C1 segment of cervical spinal cord (tissue), 14 donors: ENCODE results near the gene VEZF1.

ENCODE experiments used
- DNase-seq, 14 donors: peaks; one replicate each; lab custom pipeline; 2025; lab: John Stamatoyannopoulos, UW

The VEZF1 gene

DNA sequence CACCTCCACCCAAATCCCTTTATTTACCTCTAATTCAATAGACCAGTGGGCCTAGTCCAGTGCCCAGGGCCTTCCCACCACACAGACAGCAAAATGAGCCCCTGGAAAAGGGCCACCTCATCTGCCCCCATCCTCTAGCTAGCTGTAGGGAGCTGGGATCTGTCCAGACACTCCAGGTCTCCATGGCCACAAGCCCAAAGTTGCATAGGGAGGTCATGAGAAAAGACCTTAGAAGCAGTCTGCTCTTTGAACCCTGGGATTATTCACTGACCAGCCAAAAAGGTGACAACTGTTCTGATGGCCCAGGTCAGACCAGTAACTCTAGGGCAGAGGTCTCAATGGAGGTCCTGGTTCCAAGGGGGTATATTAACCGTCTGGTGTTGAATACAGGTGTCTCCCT lies 34.8 kb downstream of the VEZF1 start:
- DNase-seq = no peak

GRCh38 chr17:57949649-57950048 lies 38.4 kb downstream of the VEZF1 start:
- DNase-seq = no peak

GRCh38 chr17:57948555-57949420 lies 39.3 kb downstream of the VEZF1 start:
- DNase-seq = peak in 1 of 14 donors; percentile 52

DNA sequence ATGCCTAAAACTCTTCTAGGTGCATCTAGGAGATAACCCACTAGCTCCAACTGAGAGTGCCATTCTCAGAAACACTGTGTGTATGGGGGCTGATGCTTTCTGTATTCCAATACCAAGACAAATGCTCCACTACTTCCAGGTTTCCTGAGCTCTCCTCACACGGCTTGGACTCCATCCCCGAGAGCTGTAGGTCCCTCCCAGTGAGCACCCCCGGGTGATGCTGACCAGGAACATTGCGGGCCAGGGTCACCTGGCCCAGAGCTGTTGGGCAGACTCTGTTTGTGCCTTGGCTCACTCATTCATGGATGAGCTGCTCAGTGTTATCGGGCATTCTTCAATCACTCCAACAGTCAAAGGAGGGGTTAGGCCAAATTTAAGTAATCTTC lies 39.9 kb downstream of the VEZF1 start:
- DNase-seq = no peak

DNA sequence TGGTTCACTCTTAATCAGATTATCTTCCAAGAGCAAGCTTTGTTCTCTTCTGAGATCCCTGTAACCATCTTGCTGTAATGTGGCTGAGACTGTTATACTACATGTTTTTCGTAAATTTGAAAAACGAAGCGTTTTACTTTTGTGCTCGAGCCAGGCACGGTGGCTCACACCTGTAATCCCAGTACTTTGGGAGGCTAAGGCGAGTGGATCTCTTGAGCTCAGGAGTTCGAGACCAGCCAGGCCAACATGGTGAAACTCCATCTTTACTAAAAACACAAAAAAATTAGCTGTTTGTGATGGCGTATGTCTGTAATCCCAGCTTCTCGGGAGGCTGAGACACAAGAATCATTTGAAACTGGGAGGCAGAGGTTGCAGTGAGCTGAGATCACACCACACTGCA lies 40.7 kb downstream of the VEZF1 start:
- no peak for DNase-seq

DNA sequence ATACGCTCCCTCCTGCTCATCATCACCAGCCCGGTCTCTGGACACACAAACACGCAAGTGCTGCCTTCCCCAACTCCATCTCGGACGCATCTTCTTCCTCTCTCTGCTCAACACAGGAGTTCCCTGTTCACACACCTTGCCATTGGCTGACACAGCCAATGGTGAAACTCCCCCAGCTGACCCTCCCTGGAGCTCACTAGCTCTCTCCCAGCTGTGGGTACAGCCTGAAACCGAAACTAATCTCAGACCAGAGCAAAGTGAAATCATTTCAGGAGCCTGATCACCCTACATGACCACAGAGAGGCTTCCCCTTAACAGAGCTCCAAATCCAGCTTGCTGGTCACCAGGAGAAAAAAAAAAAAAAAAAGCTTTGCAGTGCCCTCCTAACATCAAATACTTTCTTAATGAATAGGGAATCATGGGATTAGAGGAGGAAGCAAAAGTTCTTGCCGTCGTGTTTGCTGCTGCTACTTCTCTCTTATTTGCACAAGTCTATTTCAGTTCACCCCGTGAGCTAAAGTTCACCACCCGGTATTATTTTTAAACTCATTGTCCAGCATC lies 41.2 kb downstream of the VEZF1 start:
- DNase-seq = peak in 8 of 14 donors; percentile 30 to 74 (median 56)

DNA sequence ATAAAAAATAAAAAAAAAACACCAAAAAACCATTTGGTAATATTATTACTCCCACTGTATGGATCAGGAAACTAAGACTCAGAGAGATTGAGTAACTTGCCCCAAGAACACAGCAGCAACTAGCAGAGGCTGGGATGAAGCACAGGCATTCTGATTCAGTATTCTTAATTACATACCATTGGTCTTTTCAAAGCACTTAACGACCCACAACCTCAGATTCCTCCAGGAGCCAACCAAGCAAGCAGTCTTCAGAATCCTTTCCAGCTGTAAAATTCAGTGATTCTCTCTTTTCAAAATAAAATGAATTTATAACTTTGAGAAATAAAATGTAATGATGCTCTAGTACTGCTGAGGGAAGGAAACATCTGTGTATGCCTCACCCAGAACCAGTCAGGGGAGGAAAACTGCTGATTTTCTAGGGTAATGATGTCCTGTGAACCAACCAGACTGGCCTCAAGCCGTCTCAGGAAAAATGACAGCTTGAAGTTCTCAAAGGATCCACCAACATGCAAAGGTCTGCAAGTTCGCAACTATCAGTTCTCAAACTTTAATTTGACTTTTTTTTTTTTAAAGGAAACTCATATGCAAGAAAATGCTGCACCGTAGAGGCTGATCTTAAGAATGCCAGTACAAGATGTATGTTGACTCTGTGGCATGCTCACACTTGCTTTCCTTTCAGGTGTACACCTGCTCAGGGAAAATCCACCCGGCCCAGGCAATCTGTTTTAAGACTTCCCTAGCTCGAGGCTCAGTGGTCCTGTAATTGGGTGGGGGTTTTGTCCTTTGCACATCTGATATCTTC lies 41.9 kb downstream of the VEZF1 start:
- DNase-seq = no peak

- no peak for DNase-seq
Observed at GRCh38 chr17:57944908-57945307, 43.1 kb downstream of the VEZF1 start.

GRCh38 chr17:57943645-57944044 lies 44.4 kb downstream of the VEZF1 start:
- no peak for DNase-seq

DNA sequence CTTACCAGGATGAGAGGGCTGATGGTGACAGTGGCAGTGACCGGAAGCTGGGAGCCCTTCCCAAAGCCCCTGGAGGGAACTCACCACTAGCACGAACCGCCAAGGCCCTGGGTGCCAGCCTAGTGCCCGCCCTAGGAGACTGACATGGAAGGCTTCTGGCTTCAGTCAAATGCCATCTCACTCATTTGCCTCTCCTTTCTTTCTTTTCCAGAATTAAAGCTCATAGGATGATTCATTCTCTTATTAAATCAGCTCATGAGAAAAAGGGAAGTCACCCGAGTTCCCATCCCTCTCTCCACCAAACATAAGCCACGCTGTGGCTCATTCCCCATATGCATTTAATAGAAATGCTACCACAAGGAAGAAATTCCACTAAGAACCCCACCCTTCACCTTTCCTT lies 44.9 kb downstream of the VEZF1 start:
- peak in 1 of 14 donors; percentile 77 for DNase-seq

GRCh38 chr17:57941384-57942370 lies 46.4 kb downstream of the VEZF1 start:
- DNase-seq = no peak

DNA sequence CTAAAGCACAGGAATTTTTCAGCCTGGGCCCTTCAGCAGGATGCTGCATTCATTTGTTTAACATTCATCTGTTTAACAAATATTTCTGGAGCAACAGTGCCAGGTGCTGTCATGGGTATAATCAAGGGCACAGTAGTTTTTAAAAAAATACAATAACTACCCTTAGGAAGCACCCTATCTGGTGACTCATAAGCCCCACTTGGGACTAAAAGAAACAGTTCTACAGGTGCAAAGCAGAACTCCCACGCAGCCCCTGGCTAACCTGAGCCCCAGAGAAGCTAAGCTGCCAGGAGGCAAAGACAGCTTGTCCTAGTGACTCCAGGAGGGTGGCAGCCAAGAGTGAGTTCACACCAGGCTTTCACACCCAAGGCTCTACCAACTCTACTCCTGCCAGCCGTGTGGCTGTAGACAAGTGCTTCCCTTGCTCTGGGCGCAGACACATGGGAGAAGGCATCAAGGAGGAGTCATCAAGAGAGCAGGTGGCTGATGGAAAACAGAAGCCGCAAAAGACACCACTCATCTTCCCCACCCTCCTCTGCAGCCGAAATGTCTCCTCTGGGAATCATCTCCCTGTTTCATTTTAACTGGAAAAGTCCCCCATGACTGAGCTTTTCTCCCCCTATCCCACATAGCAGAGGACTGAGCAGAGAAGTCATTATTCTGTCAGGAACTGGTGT lies 47.3 kb downstream of the VEZF1 start:
- peak in 1 of 14 donors; percentile 22 for DNase-seq

- DNase-seq = peak in 1 of 14 donors; percentile 63
Observed at GRCh38 chr17:57940231-57940630, 47.8 kb downstream of the VEZF1 start.

DNA sequence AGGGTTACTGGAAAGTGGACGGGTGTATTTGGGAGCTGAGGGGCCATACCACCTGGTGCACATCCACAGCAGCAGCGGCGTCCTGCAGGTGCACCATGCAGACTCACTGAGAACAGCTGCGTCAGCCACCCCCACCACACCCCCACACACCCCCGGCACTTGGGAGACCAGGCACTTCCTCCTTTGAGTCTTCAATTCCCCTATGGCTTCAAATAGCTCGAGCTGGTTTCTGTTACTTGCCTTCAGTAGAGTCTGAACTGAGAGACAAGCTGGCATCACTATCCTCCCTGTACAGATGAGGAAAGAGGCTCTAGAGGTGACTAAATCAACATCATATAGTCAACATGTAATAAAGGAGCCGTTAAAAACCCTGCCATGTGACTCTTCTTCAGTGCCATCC lies 48.3 kb downstream of the VEZF1 start:
- DNase-seq = peak in 2 of 14 donors; percentile 37 to 62

GRCh38 chr17:57938061-57938502 lies 50.0 kb downstream of the VEZF1 start:
- DNase-seq = no peak

GRCh38 chr17:57937492-57937891 lies 50.6 kb downstream of the VEZF1 start:
- no peak for DNase-seq

DNA sequence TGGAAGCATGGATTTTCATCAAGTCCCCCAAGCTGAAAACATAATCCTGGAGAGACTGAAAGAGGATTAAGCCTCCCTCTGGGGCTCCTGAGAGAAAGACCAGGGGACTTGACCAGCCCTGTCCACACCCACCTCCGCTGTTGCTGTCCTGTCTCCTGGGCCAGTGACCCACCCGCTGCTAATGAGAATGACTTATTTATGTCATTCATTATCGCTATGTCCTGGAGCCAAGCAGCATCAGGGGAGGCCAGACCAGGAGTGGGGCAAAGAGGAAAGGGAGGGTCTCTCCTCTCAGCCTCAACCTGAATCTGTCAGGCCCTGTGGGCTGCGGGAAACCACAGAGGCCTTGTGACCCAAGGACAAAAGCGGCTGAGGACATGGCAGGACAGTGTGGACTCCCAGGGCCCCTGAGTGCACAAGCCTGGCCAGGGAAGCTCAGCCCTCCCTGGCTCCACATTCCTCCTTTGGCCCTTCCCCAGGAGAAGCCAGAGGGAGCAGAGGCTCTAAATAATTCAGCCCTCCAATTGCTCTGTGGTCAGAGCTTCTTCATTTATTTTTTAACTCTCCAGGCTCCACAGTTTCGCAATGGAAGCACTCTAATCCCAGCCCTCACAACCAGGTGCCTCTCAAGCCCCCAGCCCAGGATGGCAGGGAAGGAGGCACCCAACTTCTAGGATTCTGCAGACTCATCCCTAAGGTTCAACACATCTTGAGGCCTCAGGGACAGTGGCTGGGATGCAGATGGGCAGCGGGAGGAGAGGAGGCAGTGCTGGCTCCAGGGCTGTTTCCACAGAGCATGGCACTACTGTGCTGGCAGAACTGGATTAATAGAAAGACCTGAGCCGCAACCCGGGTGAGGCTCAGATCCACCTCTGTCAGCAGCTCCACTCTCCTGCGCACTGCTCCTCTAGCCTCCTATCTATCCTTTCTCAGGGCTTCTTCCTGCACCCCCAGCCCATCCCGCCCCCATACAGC lies 51.9 kb downstream of the VEZF1 start:
- peak in 11 of 14 donors; percentile 58 to 92 (median 84) for DNase-seq

DNA sequence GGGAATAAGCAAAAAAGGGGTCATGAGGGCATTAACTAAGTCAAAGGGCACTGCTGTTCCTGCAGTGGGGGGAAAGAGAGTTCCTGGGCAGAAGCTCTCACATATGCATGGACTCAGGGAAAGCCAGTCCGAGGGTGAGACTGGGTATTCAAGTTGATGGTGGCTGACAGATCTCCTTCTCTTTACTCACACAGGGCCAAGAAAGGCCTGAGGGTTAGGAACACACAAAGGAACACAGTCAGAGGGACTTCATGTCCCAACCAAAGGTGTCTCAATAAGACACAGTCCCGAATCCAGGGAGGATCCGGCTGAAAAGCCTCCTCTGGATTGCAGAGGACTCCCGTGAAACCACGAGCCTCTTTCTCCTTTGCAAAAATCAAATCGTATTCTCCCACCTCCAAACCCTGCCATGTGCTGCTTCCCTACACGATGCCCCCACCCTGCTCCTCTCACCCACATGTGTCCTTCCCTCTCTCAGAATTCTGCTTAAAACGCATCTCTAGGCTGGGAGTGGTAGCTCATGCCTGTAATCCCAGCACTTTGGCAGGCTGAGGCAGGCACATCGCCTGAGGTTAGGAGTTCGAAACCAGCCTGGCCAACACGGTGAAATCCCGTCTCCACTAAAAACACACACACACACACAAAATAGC lies 56.4 kb downstream of the VEZF1 start:
- DNase-seq = no peak

DNA sequence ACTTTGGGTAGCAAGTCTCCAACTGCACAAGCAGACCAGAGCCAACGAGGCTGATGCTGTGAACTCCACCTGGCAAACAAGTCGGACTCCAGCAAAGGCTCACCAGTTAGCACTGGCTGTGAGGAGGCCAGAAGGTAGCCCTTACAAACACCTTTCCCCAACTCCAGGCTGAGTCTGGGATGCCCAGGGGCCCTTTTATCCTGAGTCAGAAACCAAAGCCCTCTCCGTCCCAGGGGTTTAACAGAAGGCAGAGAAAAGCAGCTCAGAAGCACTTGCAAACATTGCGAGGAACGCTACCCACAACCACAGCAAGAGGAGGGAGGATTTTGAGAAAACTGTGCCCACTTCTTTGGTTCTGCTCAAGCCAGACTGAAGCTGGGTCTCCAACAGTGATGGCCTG lies 57.8 kb downstream of the VEZF1 start:
- DNase-seq = no peak
